ENCODE results near the gene CFAP97D1. TPM values are rescaled to one million over a fixed set of nuclear protein-coding genes. Genes with fewer than 3 reads are reported as not detected.

The CFAP97D1 gene
- total RNA-seq, 1 experiment from 2014 or later: 0.18 TPM

GRCh38 chr17:43823350-43824084 lies 43.3 kb downstream of the CFAP97D1 start:
- no peak for TF ChIP-seq CTCF (IDR thresholded peaks at IDR 0.05; ENCODE audit: insufficient read depth in 1 of 2, low read depth in 1 of 2, low read length in 1 of 2, severe bottlenecking in 1 of 2, unreplicated experiment in 1 of 2)
- Histone ChIP-seq H3K36me3 (ENCODE audit: control insufficient read depth, insufficient read depth, low read length) (no peaks in the 10 kb centered on the region), H3K27me3 (replicated peaks; ENCODE audit: control insufficient read depth, insufficient read depth, low read length) (no peaks in the 10 kb centered on the region), H3K4me1 (no peaks in the 10 kb centered on the region), H3K4me3 (ENCODE audit: low read depth, low read length) (no peak overlapping the region), H3K9me3 (no peaks in the 10 kb centered on the region)
- DNase-seq: no peak
- H3K27ac Mint-ChIP-seq (ENCODE audit: unreplicated experiment): no peak overlapping the region
- no peaks in the 10 kb centered on the region for H3K4me1 Mint-ChIP-seq (ENCODE audit: low read depth, unreplicated experiment)
- H3K36me3 Mint-ChIP-seq (ENCODE audit: insufficient read depth, unreplicated experiment): no peaks in the 10 kb centered on the region
- H3K27me3 Mint-ChIP-seq (ENCODE audit: insufficient read depth, unreplicated experiment): no peaks in the 10 kb centered on the region
- BruUV-seq (replicated peaks): no TSS peak
- H3K4me3 Mint-ChIP-seq (ENCODE audit: unreplicated experiment): no peak overlapping the region
- intact Hi-C loops (cut with micrococcal nuclease; ENCODE audit: unreplicated experiment): no loop called here
- no peaks in the 10 kb centered on the region for H3K9me3 Mint-ChIP-seq (ENCODE audit: unreplicated experiment)
- ChIA-PET POLR2A (no interaction called here), CTCF (no interaction called here)

- TF ChIP-seq CTCF (IDR thresholded peaks at IDR 0.05; ENCODE audit: insufficient read depth in 1 of 2, low read depth in 1 of 2, low read length in 1 of 2, severe bottlenecking in 1 of 2, unreplicated experiment in 1 of 2): no peak
- DNase-seq: no peak
- ChIA-PET POLR2A (no interaction called here), CTCF (no interaction called here)
- Histone ChIP-seq H3K36me3 (ENCODE audit: control insufficient read depth, insufficient read depth, low read length) (no peaks in the 10 kb centered on the region), H3K4me1 (no peaks in the 10 kb centered on the region), H3K27me3 (replicated peaks; ENCODE audit: control insufficient read depth, insufficient read depth, low read length) (no peaks in the 10 kb centered on the region), H3K9me3 (no peaks in the 10 kb centered on the region), H3K4me3 (ENCODE audit: low read depth, low read length) (no peak overlapping the region)
- no TSS peak for BruUV-seq (replicated peaks)
- Mint-ChIP-seq H3K27me3 (ENCODE audit: insufficient read depth, unreplicated experiment) (no peaks in the 10 kb centered on the region), H3K4me3 (ENCODE audit: unreplicated experiment) (no peak overlapping the region), H3K27ac (ENCODE audit: unreplicated experiment) (no peak overlapping the region), H3K36me3 (ENCODE audit: insufficient read depth, unreplicated experiment) (no peaks in the 10 kb centered on the region), H3K4me1 (ENCODE audit: low read depth, unreplicated experiment) (no peaks in the 10 kb centered on the region), H3K9me3 (ENCODE audit: unreplicated experiment) (no peaks in the 10 kb centered on the region)
- intact Hi-C loops (cut with micrococcal nuclease; ENCODE audit: unreplicated experiment): no loop called here
Observed at GRCh38 chr17:43825567-43825966, 45.3 kb downstream of the CFAP97D1 start.

- Mint-ChIP-seq H3K36me3 (ENCODE audit: insufficient read depth, unreplicated experiment) (no peaks in the 10 kb centered on the region), H3K9me3 (ENCODE audit: unreplicated experiment) (no peaks in the 10 kb centered on the region), H3K4me3 (ENCODE audit: unreplicated experiment) (no peak overlapping the region), H3K27me3 (ENCODE audit: insufficient read depth, unreplicated experiment) (no peaks in the 10 kb centered on the region), H3K4me1 (ENCODE audit: low read depth, unreplicated experiment) (no peaks in the 10 kb centered on the region), H3K27ac (ENCODE audit: unreplicated experiment) (no peak overlapping the region)
- intact Hi-C loops (cut with micrococcal nuclease; ENCODE audit: unreplicated experiment): no loop called here
- ChIA-PET POLR2A (interaction anchor here (0.5 kb wide), 1 partner anchor 289 kb away, joined by 3 read pairs; no protein-coding TSS in a partner anchor), CTCF (no interaction called here)
- no TSS peak for BruUV-seq (replicated peaks)
- Histone ChIP-seq H3K36me3 (ENCODE audit: control insufficient read depth, insufficient read depth, low read length) (no peaks in the 10 kb centered on the region), H3K4me1 (no peaks in the 10 kb centered on the region), H3K4me3 (ENCODE audit: low read depth, low read length) (no peak overlapping the region), H3K9me3 (no peaks in the 10 kb centered on the region), H3K27me3 (replicated peaks; ENCODE audit: control insufficient read depth, insufficient read depth, low read length) (no peaks in the 10 kb centered on the region)
- no peak for DNase-seq
- TF ChIP-seq CTCF (IDR thresholded peaks at IDR 0.05; ENCODE audit: insufficient read depth in 1 of 2, low read depth in 1 of 2, low read length in 1 of 2, severe bottlenecking in 1 of 2, unreplicated experiment in 1 of 2): no peak
Observed at GRCh38 chr17:43826206-43826605, 46.0 kb downstream of the CFAP97D1 start.

Data from Caco-2 (cell line).